Osteoblast (primary cell): ENCODE results near the gene NPEPPS. TPM values are rescaled to one million over a fixed set of nuclear protein-coding genes. Genes with fewer than 3 reads are reported as not detected.

Experiments
- DNase-seq: peaks from one replicate; pipeline ENCODE4 v3.0.0; 2011; ENCODE audit warnings: low spot score, mixed read lengths; ENCODE audit not compliant: insufficient read length; ENCODE audit errors: missing footprints
- H2AFZ ChIP-seq: 2 replicates; pipeline ENCODE4 v1.6.0; 2011; ENCODE audit warnings: mild to moderate bottlenecking, low read length
- H3K27ac ChIP-seq: 2 replicates; pipeline ENCODE4 v1.5.1; 2011; ENCODE audit warnings: mild to moderate bottlenecking, low read depth, low read length, moderate library complexity
- H3K27me3 ChIP-seq: 2 replicates; pipeline ENCODE4 v1.6.0; 2012; ENCODE audit warnings: mild to moderate bottlenecking, control low read depth, inconsistent platforms, low read length, moderate library complexity; ENCODE audit not compliant: insufficient read depth
- H3K36me3 ChIP-seq: 2 replicates; pipeline ENCODE4 v1.5.1; 2011; ENCODE audit warnings: mild to moderate bottlenecking, low read length, control low read depth, moderate library complexity; ENCODE audit not compliant: insufficient read depth
- H3K4me1 ChIP-seq: 2 replicates; pipeline ENCODE4 v1.5.1; 2011; ENCODE audit warnings: mild to moderate bottlenecking, low read length, control low read depth, moderate library complexity; ENCODE audit not compliant: insufficient read depth
- H3K4me2 ChIP-seq: 2 replicates; pipeline ENCODE4 v1.6.0; 2011; ENCODE audit warnings: mild to moderate bottlenecking, low read length; ENCODE audit not compliant: insufficient read depth
- H3K4me3 ChIP-seq: fragments of 200-600 bp; sonication (generic); 3 replicates; pipeline ENCODE4 v1.5.1; 2012; ENCODE audit warnings: mild to moderate bottlenecking, low read length, inconsistent platforms; ENCODE audit not compliant: insufficient read depth
- H3K79me2 ChIP-seq: 2 replicates; pipeline ENCODE4 v1.6.0; 2012; ENCODE audit warnings: mild to moderate bottlenecking, low read length, control low read depth, inconsistent platforms; ENCODE audit not compliant: insufficient read depth
- H3K9me3 ChIP-seq: 2 replicates; pipeline ENCODE4 v1.5.1; 2011; ENCODE audit warnings: low read depth, low read length, control low read depth
- H4K20me1 ChIP-seq: 2 replicates; pipeline ENCODE4 v1.6.0; 2012; ENCODE audit warnings: mild to moderate bottlenecking, low read length, control low read depth; ENCODE audit not compliant: insufficient read depth
- total RNA-seq: library from RNA; depleted of rRNA; stranded (reverse); fragments of >200 nt; gene quantifications from 2 replicates; pipeline ENCODE4 v1.2.3, GENCODE V29; 2012
- TF ChIP-seq, protein P1 (sequence below): IDR thresholded peaks from 2 replicates; pipeline ENCODE4 v1.5.1; 2011; ENCODE audit warnings: mild to moderate bottlenecking, low read depth, low read length, moderate library complexity; ENCODE audit errors: extremely low read depth

NPEPPS gene
- total RNA-seq, 1 donor, result 104 TPM

DNA sequence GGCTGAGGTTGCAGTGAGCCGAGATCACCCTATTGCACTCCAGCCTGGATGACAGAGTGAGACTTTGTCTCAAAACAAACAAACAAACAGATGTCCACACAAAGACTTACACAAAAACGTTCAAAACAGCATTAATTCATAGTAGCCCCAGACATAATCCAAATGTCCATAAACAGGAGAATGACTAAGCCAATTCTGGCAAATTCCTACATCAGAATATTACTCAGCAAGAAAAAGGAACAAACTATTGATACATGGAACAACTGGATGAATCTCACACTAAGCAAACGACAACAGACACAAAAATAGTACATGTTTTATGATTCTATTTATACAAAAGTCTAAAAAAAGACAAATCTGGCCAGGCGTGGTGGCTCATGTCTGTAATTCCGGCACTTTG, 108.0 kb downstream of the NPEPPS start:
- H3K36me3 ChIP-seq, result no peaks in the 10 kb centered on the region
- no peak overlapping the region for H2AFZ ChIP-seq
- no peak overlapping the region for H3K4me2 ChIP-seq
- H3K27ac ChIP-seq, result no peak overlapping the region
- TF ChIP-seq, protein P1, sequence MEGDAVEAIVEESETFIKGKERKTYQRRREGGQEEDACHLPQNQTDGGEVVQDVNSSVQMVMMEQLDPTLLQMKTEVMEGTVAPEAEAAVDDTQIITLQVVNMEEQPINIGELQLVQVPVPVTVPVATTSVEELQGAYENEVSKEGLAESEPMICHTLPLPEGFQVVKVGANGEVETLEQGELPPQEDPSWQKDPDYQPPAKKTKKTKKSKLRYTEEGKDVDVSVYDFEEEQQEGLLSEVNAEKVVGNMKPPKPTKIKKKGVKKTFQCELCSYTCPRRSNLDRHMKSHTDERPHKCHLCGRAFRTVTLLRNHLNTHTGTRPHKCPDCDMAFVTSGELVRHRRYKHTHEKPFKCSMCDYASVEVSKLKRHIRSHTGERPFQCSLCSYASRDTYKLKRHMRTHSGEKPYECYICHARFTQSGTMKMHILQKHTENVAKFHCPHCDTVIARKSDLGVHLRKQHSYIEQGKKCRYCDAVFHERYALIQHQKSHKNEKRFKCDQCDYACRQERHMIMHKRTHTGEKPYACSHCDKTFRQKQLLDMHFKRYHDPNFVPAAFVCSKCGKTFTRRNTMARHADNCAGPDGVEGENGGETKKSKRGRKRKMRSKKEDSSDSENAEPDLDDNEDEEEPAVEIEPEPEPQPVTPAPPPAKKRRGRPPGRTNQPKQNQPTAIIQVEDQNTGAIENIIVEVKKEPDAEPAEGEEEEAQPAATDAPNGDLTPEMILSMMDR, result no peak
- H4K20me1 ChIP-seq, result no peaks in the 10 kb centered on the region
- H3K4me1 ChIP-seq, result no peaks in the 10 kb centered on the region
- no peak overlapping the region for H3K4me3 ChIP-seq
- no peaks in the 10 kb centered on the region for H3K79me2 ChIP-seq
- H3K9me3 ChIP-seq, result no peaks in the 10 kb centered on the region
- no peaks in the 10 kb centered on the region for H3K27me3 ChIP-seq
- no peak for DNase-seq

- TF ChIP-seq, protein P1, result no peak
Observed at GRCh38 chr17:47640076-47640475, 109.2 kb downstream of the NPEPPS start.

GRCh38 chr17:47641202-47641601, 110.3 kb downstream of the NPEPPS start:
- Histone ChIP-seq H3K27me3 (no peaks in the 10 kb centered on the region), H4K20me1 (no peaks in the 10 kb centered on the region), H2AFZ (no peak overlapping the region), H3K4me2 (no peak overlapping the region), H3K4me1 (no peaks in the 10 kb centered on the region), H3K36me3 (no peaks in the 10 kb centered on the region), H3K4me3 (no peak overlapping the region), H3K27ac (no peak overlapping the region), H3K79me2 (no peaks in the 10 kb centered on the region), H3K9me3 (no peaks in the 10 kb centered on the region)
- peak; percentile 54 for DNase-seq
- TF ChIP-seq, protein P1, result no peak

More at GRCh38 chr17:47640076-47640475, 109.2 kb downstream of the NPEPPS start:
- Histone ChIP-seq H3K4me3 (no peak overlapping the region), H4K20me1 (no peaks in the 10 kb centered on the region), H3K9me3 (no peaks in the 10 kb centered on the region), H3K36me3 (no peaks in the 10 kb centered on the region), H3K4me1 (no peaks in the 10 kb centered on the region), H3K27me3 (no peaks in the 10 kb centered on the region), H3K79me2 (no peaks in the 10 kb centered on the region), H3K4me2 (no peak overlapping the region), H3K27ac (no peak overlapping the region), H2AFZ (no peak overlapping the region)
- DNase-seq, result no peak

GRCh38 chr17:47643116-47643515, 112.2 kb downstream of the NPEPPS start:
- Histone ChIP-seq H3K36me3 (no peaks in the 10 kb centered on the region), H3K9me3 (no peaks in the 10 kb centered on the region), H3K27me3 (no peaks in the 10 kb centered on the region), H3K4me2 (no peak overlapping the region), H3K27ac (no peak overlapping the region), H3K4me1 (no peaks in the 10 kb centered on the region), H3K4me3 (no peak overlapping the region), H4K20me1 (no peaks in the 10 kb centered on the region), H3K79me2 (no peaks in the 10 kb centered on the region), H2AFZ (no peak overlapping the region)
- no peak for DNase-seq
- TF ChIP-seq, protein P1, result no peak
